HepG2 (cell line): Measurements from ENCODE around the gene FAM229B. TPM values are rescaled to one million over a fixed set of nuclear protein-coding genes. Genes with fewer than 3 reads are reported as not detected.

ENCODE experiments used
- ATAC-seq: fragments of 200-7000 bp; cut with Tn5 transposase; 3 replicates; pipeline ENCODE4 v1.9.1; 2020; ENCODE audit warnings: mild to moderate bottlenecking, moderate library complexity
- BruUV-seq: library from RNA; stranded (reverse); fragments of 400-500 nt; replicated peaks from 2 replicates; lab custom pipeline; 2021; lab: Mats Ljungman, UMichigan
- CTCF ChIA-PET: fragments of 300-600 bp; formaldehyde crosslinking; extraction: SDS; loops from one replicate; lab custom pipeline; 2021; ENCODE audit warnings: low total read pairs, inconsistent platforms, low intra/inter-chr PET ratio; lab: Yijun Ruan, JAX
- POLR2A ChIA-PET: fragments of 350-600 bp; sonication (Branson Sonifier 250); formaldehyde crosslinking; loops from one replicate; lab custom pipeline; 2020; ENCODE audit warnings: antibody characterized with exemption, inconsistent platforms; lab: Yijun Ruan, JAX
- DNase-seq: peaks from one replicate; pipeline ENCODE4 v3.0.0-alpha.2; 2015; ENCODE audit warnings: low spot score
- FAIRE-seq: peaks from 3 replicates; lab custom pipeline; 2011; peaks lifted over from hg19 to GRCh38; lab: Jason Lieb, UNC
- H2AFZ ChIP-seq: one replicate; pipeline ENCODE4 v1.6.1; 2011; ENCODE audit warnings: low read length, inconsistent platforms
- H3K27ac ChIP-seq: fragments of 300-600 bp; 3 replicates; pipeline ENCODE4 v1.8.0; 2011; ENCODE audit warnings: mixed run types, mild to moderate bottlenecking, mixed read lengths, low read length, inconsistent platforms; ENCODE audit not compliant: insufficient read depth; ENCODE audit errors: extremely low read length
- H3K27me3 ChIP-seq, 2 experiments: fragments of 200-600 bp in 1 of 2; 2 replicates in 1 of 2; 3 replicates in 1 of 2; pipeline versions ENCODE4 v1.6.0 to v1.8.0; 2011; ENCODE audit warnings: low read length in 2 of 2, mild to moderate bottlenecking in 2 of 2, moderate library complexity in 2 of 2, inconsistent platforms in 1 of 2; ENCODE audit not compliant: insufficient read depth in 2 of 2, control insufficient read depth in 1 of 2
- H3K36me3 ChIP-seq, 2 experiments: fragments of 200-600 bp in 1 of 2; replicated peaks in 1 of 2; 2 replicates in 1 of 2; 3 replicates in 1 of 2; pipeline versions ENCODE4 v1.5.1 to v1.8.0; 2011; ENCODE audit warnings: low read length in 2 of 2, inconsistent platforms in 1 of 2; ENCODE audit not compliant: insufficient read depth in 2 of 2, control insufficient read depth in 1 of 2
- H3K4me1 ChIP-seq: 2 replicates; pipeline ENCODE4 v1.5.1; 2012; ENCODE audit warnings: low read length, inconsistent platforms; ENCODE audit not compliant: insufficient read depth
- H3K4me2 ChIP-seq: 2 replicates; pipeline ENCODE4 v1.6.0; 2011; ENCODE audit warnings: low read depth, low read length, inconsistent platforms
- H3K4me3 ChIP-seq, 3 experiments: fragments of 200-600 bp in 1 of 3; sonication (generic), shearing (Covaris generic) in 1 of 3; replicated peaks in 1 of 3; 2 replicates each; pipeline ENCODE4 v1.5.1; 2011 to 2016; ENCODE audit warnings: low read length in 3 of 3, inconsistent platforms in 2 of 3, low read depth in 2 of 3, mild to moderate bottlenecking in 2 of 3, control low read depth in 1 of 3, mixed read lengths in 1 of 3; ENCODE audit not compliant: insufficient read depth in 1 of 3
- H3K79me2 ChIP-seq: one replicate; pipeline ENCODE4 v1.6.1; 2011; ENCODE audit warnings: low read length, inconsistent platforms; ENCODE audit not compliant: insufficient read depth
- H3K9ac ChIP-seq: 2 replicates; pipeline ENCODE4 v1.6.0; 2011; ENCODE audit warnings: mild to moderate bottlenecking, low read depth, low read length, inconsistent platforms; ENCODE audit not compliant: insufficient read depth
- H3K9me3 ChIP-seq: 2 replicates; pipeline ENCODE4 v1.5.1; 2012; ENCODE audit warnings: mild to moderate bottlenecking, low read length
- H4K20me1 ChIP-seq: 2 replicates; pipeline ENCODE4 v1.6.0; 2011; ENCODE audit warnings: inconsistent platforms, mild to moderate bottlenecking, low read length, moderate library complexity; ENCODE audit not compliant: insufficient read depth
- LRRFIP1 ChIP-seq: sonication (generic); formaldehyde crosslinking; conservative IDR thresholded peaks from 2 replicates; pipeline ENCODE4 v1.4.0; 2020; ENCODE audit warnings: missing genetic modification reagents
- NR2F2 ChIP-seq: IDR thresholded peaks from 2 replicates; pipeline ENCODE4 v1.6.1; 2012; ENCODE audit warnings: low read depth, inconsistent platforms, borderline replicate concordance
- PCBP1 ChIP-seq: fragments of 200-400 bp; formaldehyde crosslinking; IDR thresholded peaks from 2 replicates; pipeline ENCODE4 v1.6.1; 2017; ENCODE audit warnings: mild to moderate bottlenecking, low read depth, low read length, borderline replicate concordance
- RFX3 ChIP-seq: IDR thresholded peaks from 2 replicates; pipeline ENCODE4 v1.6.1; 2016; ENCODE audit warnings: missing biosample characterization, missing genetic modification reagents
- SALL1 ChIP-seq: sonication (generic); formaldehyde crosslinking; IDR thresholded peaks from 2 replicates; pipeline ENCODE4 v1.8.0; 2022; ENCODE audit warnings: mild to moderate bottlenecking, missing genetic modification reagents
- TERF1 ChIP-seq: sonication (generic); formaldehyde crosslinking; IDR thresholded peaks from 2 replicates; pipeline ENCODE4 v1.8.0; 2022; ENCODE audit warnings: mild to moderate bottlenecking, missing genetic modification reagents, moderate library complexity
- USF2 ChIP-seq, 2 experiments: sonication (generic) in 1 of 2; formaldehyde crosslinking in 1 of 2; IDR thresholded peaks; 2 replicates each; pipeline versions ENCODE4 v1.5.1 to v1.6.1; 2011 to 2020; ENCODE audit warnings: borderline replicate concordance in 1 of 2, low read depth in 1 of 2, low read length in 1 of 2, mild to moderate bottlenecking in 1 of 2, missing genetic modification reagents in 1 of 2, moderate library complexity in 1 of 2
- ZMAT3 ChIP-seq: sonication (generic); formaldehyde crosslinking; conservative IDR thresholded peaks from 2 replicates; pipeline ENCODE4 v1.7.0; 2021; ENCODE audit warnings: missing genetic modification reagents
- ZNF138 ChIP-seq: sonication (generic); formaldehyde crosslinking; IDR thresholded peaks from 2 replicates; pipeline ENCODE4 v1.5.0; 2020; ENCODE audit warnings: mild to moderate bottlenecking, low read depth, missing genetic modification reagents
- ZNF205 ChIP-seq: IDR thresholded peaks from 2 replicates; pipeline ENCODE4 v1.6.1; 2018; ENCODE audit warnings: missing biosample characterization, missing genetic modification reagents
- ZNF777 ChIP-seq: sonication (generic); formaldehyde crosslinking; IDR thresholded peaks from 2 replicates; pipeline ENCODE4 v1.4.0; 2020; ENCODE audit warnings: missing genetic modification reagents
- ZNF784 ChIP-seq: sonication (generic); formaldehyde crosslinking; IDR thresholded peaks from 2 replicates; pipeline ENCODE4 v1.5.1; 2020; ENCODE audit warnings: missing genetic modification reagents, mild to moderate bottlenecking, borderline replicate concordance
- WGBS: methylation state at CpG from one replicate; pipeline ENCODE4 v1.1.6; 2017; ENCODE audit warnings: low lambda C conversion rate; 5-methylcytosine and 5-hydroxymethylcytosine counted together
- in situ Hi-C: cut with HindIII; loops from 2 replicates; pipeline ENCODE4 v1.10.0; 2017; ENCODE audit warnings: low pct_unique_long_range_greater_than_20kb; ENCODE audit not compliant: extremely low pct_ligation_motif_present
- intact Hi-C: fragments of 100-400 bp; cut with micrococcal nuclease; formaldehyde crosslinking; loops from one replicate; pipeline ENCODE4 v1.10.0; 2022; ENCODE audit not compliant: unreplicated experiment
- polyA plus RNA-seq, 8 experiments: library from polyadenylated mRNA; depleted of rRNA in 3 of 8; stranded (reverse) in 7 of 8; unstranded in 1 of 8; fragments of >200 nt; fragmentation: Illumina TruSeq in 4 of 8; extraction: Trizol in 4 of 8; gene quantifications; 2 replicates each; pipeline versions ENCODE4 v1.2.1 to v1.2.3, GENCODE V29; 2011 to 2016; ENCODE audit warnings: low read depth in 4 of 8, missing spikeins in 1 of 8, mixed read lengths in 1 of 8; ENCODE audit not compliant: insufficient read depth in 1 of 8
- total RNA-seq, 5 experiments: library from RNA; depleted of rRNA; stranded (reverse); fragments of >200 nt; fragmentation: Illumina TruSeq; extraction: Trizol; gene quantifications; 2 replicates each; pipeline ENCODE4 v1.2.3, GENCODE V29; 2016; ENCODE audit warnings: low read depth in 1 of 5

Gene FAM229B
- total and polyA plus RNA-seq, 2 of the 13 experiments (the other 11 are each of a cell fraction or from before 2014, with no cell fraction given), result 11.3 to 19.5 TPM

GRCh38 chr6:112061605-112062004, 25.8 kb upstream of the FAM229B start:
- ChIA-PET POLR2A (no interaction called here), CTCF (no interaction called here)
- DNase-seq, result no peak
- H4K20me1 ChIP-seq, result no peaks in the 10 kb centered on the region
- no peak for TF ChIP-seq ZNF205 (CRISPR knock-in tag)
- TF ChIP-seq TERF1, result no peak
- TF ChIP-seq ZNF138, result no peak
- FAIRE-seq, result no peak
- H3K4me2 ChIP-seq, result no peak overlapping the region
- H3K4me3 ChIP-seq, result no peak overlapping the region
- no peak for ATAC-seq
- H3K4me1 ChIP-seq, result no peaks in the 10 kb centered on the region
- in situ Hi-C loops, result no loop called here
- no peak overlapping the region for H2AFZ ChIP-seq
- no peak overlapping the region for H3K9ac ChIP-seq
- H3K27ac ChIP-seq, result no peak overlapping the region
- no peaks in the 10 kb centered on the region for H3K79me2 ChIP-seq
- H3K36me3 ChIP-seq, result no peaks in the 10 kb centered on the region
- BruUV-seq, result no TSS peak
- intact Hi-C loops, result no loop called here
- H3K9me3 ChIP-seq, result no peaks in the 10 kb centered on the region
- H3K27me3 ChIP-seq, result no peaks in the 10 kb centered on the region
- WGBS, result 22% methylated on average over 4 of the region's 4 CpGs

- H4K20me1 ChIP-seq, result no peaks in the 10 kb centered on the region
- POLR2A ChIA-PET, result no interaction called here
- H3K27ac ChIP-seq, result no peak overlapping the region
- H3K36me3 ChIP-seq, result no peaks in the 10 kb centered on the region
- intact Hi-C loops, result no loop called here
- ATAC-seq, result no peak
- WGBS, result 28% methylated on average over 3 of the region's 3 CpGs
- no peak for DNase-seq
- no TSS peak for BruUV-seq
- H3K4me1 ChIP-seq, result no peaks in the 10 kb centered on the region
- H3K9me3 ChIP-seq, result no peaks in the 10 kb centered on the region
- CTCF ChIA-PET, result no interaction called here
- no peak overlapping the region for H3K9ac ChIP-seq
- no peaks in the 10 kb centered on the region for H3K79me2 ChIP-seq
- no peak overlapping the region for H3K4me2 ChIP-seq
- H3K4me3 ChIP-seq, result no peak overlapping the region
- H2AFZ ChIP-seq, result no peak overlapping the region
- no peaks in the 10 kb centered on the region for H3K27me3 ChIP-seq
- FAIRE-seq, result no peak
- in situ Hi-C loops, result no loop called here
- TF ChIP-seq LRRFIP1 (no peak), RFX3 (CRISPR knock-in tag) (no peak), NR2F2 (no peak), ZMAT3 (CRISPR knock-in tag) (no peak), PCBP1 (no peak), SALL1 (CRISPR knock-in tag) (no peak), USF2 (IDR thresholded peaks at IDR 0.05; ENCODE audit: low read depth, low read length) (no peak), USF2 (CRISPR knock-in tag; IDR thresholded peaks at IDR 0.05; ENCODE audit: borderline replicate concordance) (no peak), ZNF784 (CRISPR knock-in tag) (no peak), ZNF777 (no peak)
Observed at GRCh38 chr6:112062966-112063365, 24.4 kb upstream of the FAM229B start.
